B cell (primary cell): Measurements from ENCODE around the gene ZNF346. TPM values are rescaled to one million over a fixed set of nuclear protein-coding genes. Genes with fewer than 3 reads are reported as not detected.
A peak's percentile ranks its signal among the peaks of the same experiment; 100 is the strongest.

Experiments
- ATAC-seq: fragments of 200-7000 bp; cut with Tn5 transposase; one replicate; pipeline ENCODE4 v1.10.0; 2021; ENCODE audit warnings: low read depth, mild to moderate bottlenecking, moderate number of reproducible peaks, moderate library complexity
- CTCF ChIA-PET: fragments of 350-600 bp; sonication (Branson Sonifier 250); formaldehyde crosslinking; loops from one replicate; lab custom pipeline; 2021; ENCODE audit warnings: antibody characterized with exemption, inconsistent platforms; lab: Charles Lee
- POLR2A ChIA-PET: fragments of 350-600 bp; sonication (Branson Sonifier 250); formaldehyde crosslinking; loops from one replicate; lab custom pipeline; 2021; ENCODE audit warnings: antibody characterized with exemption; lab: Charles Lee
- DNase-seq: peaks from one replicate; pipeline ENCODE4 v3.0.0; 2013
- H2AFZ ChIP-seq: 2 replicates; pipeline ENCODE4 v1.6.1; 2012; ENCODE audit warnings: mild to moderate bottlenecking, low read depth, low read length; ENCODE audit not compliant: insufficient read depth, poor library complexity, severe bottlenecking
- H3K27ac ChIP-seq, 2 donors: 1 replicate in 1 of 2; 2 replicates in 1 of 2; pipeline ENCODE4 v1.5.1; 2012 to 2013; ENCODE audit warnings: low read length in 2 of 2, mild to moderate bottlenecking in 2 of 2, moderate library complexity in 1 of 2
- H3K27me3 ChIP-seq, 4 experiments: fragments of 200-600 bp in 1 of 4; sonication (generic) in 1 of 4; replicated peaks in 1 of 4; 1 replicate in 2 of 4; 2 replicates in 2 of 4; pipeline versions ENCODE4 v1.6.1 to v1.7.0; 2013 to 2016; ENCODE audit warnings: low read length in 3 of 4, mild to moderate bottlenecking in 2 of 4, mixed read lengths in 1 of 4, moderate library complexity in 1 of 4; ENCODE audit not compliant: insufficient read depth in 4 of 4, control insufficient read depth in 3 of 4; ENCODE audit errors: control extremely low read depth in 1 of 4
- H3K36me3 ChIP-seq, 2 experiments: replicated peaks in 1 of 2; 1 replicate in 1 of 2; 2 replicates in 1 of 2; pipeline versions ENCODE4 v1.6.1 to v1.7.1; 2013; ENCODE audit warnings: low read length in 1 of 2; ENCODE audit not compliant: insufficient read depth in 2 of 2, control insufficient read depth in 1 of 2; ENCODE audit errors: control extremely low read depth in 1 of 2, extremely low read depth in 1 of 2
- H3K4me1 ChIP-seq, 2 donors: fragments of 200-600 bp in 1 of 2; sonication (generic) in 1 of 2; 1 replicate in 1 of 2; 2 replicates in 1 of 2; pipeline versions ENCODE4 v1.5.1 to v1.6.1; 2013 to 2017; ENCODE audit warnings: low read length in 2 of 2; ENCODE audit not compliant: control insufficient read depth in 2 of 2, insufficient read depth in 2 of 2
- H3K4me2 ChIP-seq: replicated peaks from 2 replicates; pipeline ENCODE3; 2012; ENCODE audit warnings: mild to moderate bottlenecking, low read depth, low read length; ENCODE audit not compliant: poor library complexity, severe bottlenecking
- H3K4me3 ChIP-seq, 5 experiments: fragments of 200-600 bp in 1 of 5; sonication (generic) in 1 of 5; 1 replicate in 3 of 5; 2 replicates in 2 of 5; pipeline versions ENCODE4 v1.5.1 to v1.7.0; 2011 to 2016; ENCODE audit warnings: low read length in 4 of 5, mild to moderate bottlenecking in 4 of 5, low read depth in 2 of 5, control low read depth in 1 of 5, moderate library complexity in 1 of 5; ENCODE audit not compliant: insufficient read depth in 1 of 5; ENCODE audit errors: control extremely low read depth in 1 of 5, extremely low read depth in 1 of 5
- H3K79me2 ChIP-seq: fragments of 200-600 bp; sonication (generic); one replicate; pipeline ENCODE4 v1.6.0; 2016; ENCODE audit warnings: low read length; ENCODE audit not compliant: control insufficient read depth, insufficient read depth
- H3K9ac ChIP-seq: fragments of 200-600 bp; sonication (generic); 2 replicates; pipeline ENCODE4 v1.6.1; 2017; ENCODE audit warnings: mild to moderate bottlenecking, low read length, moderate library complexity
- H3K9me3 ChIP-seq, 3 donors: one replicate each; pipeline versions ENCODE4 v1.6.1 to v1.7.1; 2013; ENCODE audit warnings: low read length in 2 of 3; ENCODE audit not compliant: control insufficient read depth in 2 of 3, insufficient read depth in 1 of 3; ENCODE audit errors: control extremely low read depth in 1 of 3
- H4K20me1 ChIP-seq: 2 replicates; pipeline ENCODE4 v1.6.0; 2012; ENCODE audit warnings: mild to moderate bottlenecking, low read length; ENCODE audit not compliant: insufficient read depth, control insufficient read depth, poor library complexity, severe bottlenecking
- H3K27ac Mint-ChIP-seq: one replicate; pipeline ENCODE4 v1.8.0; 2021; ENCODE audit warnings: mixed read lengths
- H3K27me3 Mint-ChIP-seq: one replicate; pipeline ENCODE4 v1.8.0; 2021; ENCODE audit warnings: mixed read lengths
- H3K4me1 Mint-ChIP-seq: one replicate; pipeline ENCODE4 v1.8.0; 2021; ENCODE audit warnings: mixed read lengths
- H3K4me3 Mint-ChIP-seq: one replicate; pipeline ENCODE4 v1.8.0; 2021; ENCODE audit warnings: mixed read lengths
- H3K9me3 Mint-ChIP-seq: one replicate; pipeline ENCODE4 v1.8.0; 2022; ENCODE audit warnings: mixed read lengths; ENCODE audit not compliant: insufficient read depth
- CTCF ChIP-seq: fragments of 200-600 bp; IDR thresholded peaks from one replicate; pipeline ENCODE4 v1.8.0; 2022; ENCODE audit warnings: antibody characterized with exemption, mild to moderate bottlenecking
- EZH2 ChIP-seq: IDR thresholded peaks from 2 replicates; pipeline ENCODE4 v1.6.1; 2012; ENCODE audit warnings: borderline replicate concordance, low read depth, mild to moderate bottlenecking, moderate library complexity, low read length; ENCODE audit not compliant: insufficient read depth, poor library complexity, severe bottlenecking
- WGBS: methylation state at CpG from one replicate; pipeline ENCODE4 v1.1.5; 2013; ENCODE audit warnings: missing lambda C conversion rate; ENCODE audit not compliant: insufficient coverage; 5-methylcytosine and 5-hydroxymethylcytosine counted together
- intact Hi-C: fragments of 100-400 bp; cut with micrococcal nuclease; formaldehyde crosslinking; loops from one replicate; pipeline ENCODE4 v1.10.0; 2022
- polyA plus RNA-seq: library from polyadenylated mRNA; depleted of rRNA; stranded (reverse); fragments of >200 nt; gene quantifications from 2 replicates; pipeline ENCODE4 v1.2.3, GENCODE V29; 2012
- total RNA-seq, 2 donors: library from RNA; stranded (reverse); fragments of 120-200 nt in 1 of 2; gene quantifications; 1 replicate in 1 of 2; 2 replicates in 1 of 2; pipeline versions ENCODE4 v1.2.3 to v1.2.4, GENCODE V29; 2013 to 2022

ZNF346 gene
- total and polyA plus RNA-seq, 2 donors (not counting 1 experiment from before 2014, with no cell fraction given): 20.2 to 38.4 TPM

- H3K36me3 ChIP-seq: no peaks in the 10 kb centered on the region
- H2AFZ ChIP-seq: peak overlapping the region; percentile 33
- ChIA-PET CTCF (interaction anchor here (0.6 to 7.3 kb wide), 25 partner anchors 9 to 439 kb away, joined by 3 to 82 read pairs (median 5); partner anchors contain the start of genes FGFR4 and ZNF346), POLR2A (interaction anchor here (0.5 to 0.7 kb wide), 3 partner anchors 61 to 86 kb away, joined by 3 to 4 read pairs (median 3); no protein-coding TSS in a partner anchor)
- peak overlapping the region; percentile 24 for H3K9ac ChIP-seq
- no peaks in the 10 kb centered on the region for H3K27me3 ChIP-seq
- peak overlapping the region; percentile 68 for H3K4me2 ChIP-seq
- H3K4me3 ChIP-seq: peak overlapping the region in 3 of 5 experiments; percentile 11 to 25 (median 23)
- Mint-ChIP-seq H3K9me3 (no peaks in the 10 kb centered on the region), H3K4me1 (peaks cover 31% of the 10 kb centered on the region), H3K27ac (peak overlapping the region; percentile 66), H3K27me3 (no peaks in the 10 kb centered on the region), H3K4me3 (peak overlapping the region; percentile 64)
- peaks cover 25 to 33% of the 10 kb centered on the region in 2 donors for H3K4me1 ChIP-seq
- peak overlapping the region; percentile 11 to 79 for H3K27ac ChIP-seq
- DNase-seq (peak; percentile 90), ATAC-seq (peak; percentile 88)
- no peaks in the 10 kb centered on the region for H4K20me1 ChIP-seq
- 25% methylated on average over 4 of the region's 6 CpGs for WGBS
- intact Hi-C loops: loop anchor here (1.0 to 2.0 kb wide), 3 partner anchors 14 to 49 kb away; partner anchors contain the start of genes FGFR4 and ZNF346
- no peaks in the 10 kb centered on the region for H3K79me2 ChIP-seq
- TF ChIP-seq EZH2: no peak
- peak; percentile 95 for TF ChIP-seq CTCF
- H3K9me3 ChIP-seq: peaks cover 0 to 4% (median 0%) of the 10 kb centered on the region in 3 donors
Measured at GRCh38 chr5:177071666-177072385, 49.3 kb downstream of the ZNF346 start.

GRCh38 chr5:177077335-177077734 lies 54.8 kb downstream of the ZNF346 start:
- Mint-ChIP-seq H3K4me1 (peaks cover 5% of the 10 kb centered on the region), H3K27ac (no peak overlapping the region), H3K9me3 (no peaks in the 10 kb centered on the region), H3K27me3 (no peaks in the 10 kb centered on the region), H3K4me3 (no peak overlapping the region)
- no peaks in the 10 kb centered on the region for H3K79me2 ChIP-seq
- H3K4me3 ChIP-seq: no peak overlapping the region
- no peaks in the 10 kb centered on the region for H3K27me3 ChIP-seq
- no peak for ATAC-seq
- no peak overlapping the region for H2AFZ ChIP-seq
- DNase-seq: no peak
- POLR2A ChIA-PET: no interaction called here
- CTCF ChIA-PET: no interaction called here
- peaks cover 3 to 4% of the 10 kb centered on the region in 2 donors for H3K4me1 ChIP-seq
- no peak overlapping the region for H3K9ac ChIP-seq
- H4K20me1 ChIP-seq: no peaks in the 10 kb centered on the region
- TF ChIP-seq CTCF (no peak), EZH2 (no peak)
- no peaks in the 10 kb centered on the region for H3K9me3 ChIP-seq
- intact Hi-C loops: no loop called here
- H3K4me2 ChIP-seq: no peak overlapping the region
- 100% methylated on average over 1 of the region's 2 CpGs for WGBS
- H3K36me3 ChIP-seq: no peaks in the 10 kb centered on the region
- no peak overlapping the region for H3K27ac ChIP-seq
